Measurements from ENCODE around the gene ARID1B.

The ARID1B gene

DNA sequence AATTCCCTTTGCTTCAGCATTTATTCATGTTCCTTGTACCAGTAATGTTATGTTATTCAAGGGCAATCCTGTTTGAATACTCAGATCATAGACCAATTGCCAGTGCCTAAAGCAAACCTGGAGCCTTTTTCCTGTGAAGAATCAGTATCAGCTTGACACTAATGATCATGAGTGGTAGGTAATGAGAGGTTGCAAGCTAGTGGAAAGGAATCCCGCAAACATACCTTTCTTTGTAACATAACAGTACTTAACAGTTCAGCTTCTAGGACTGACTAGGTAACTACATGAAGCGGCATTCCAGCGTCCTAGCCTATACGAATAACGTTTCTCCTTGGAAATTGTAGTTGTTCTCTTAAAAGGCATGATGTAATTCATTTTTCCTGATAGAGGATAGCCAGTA, 292.4 kb downstream of the ARID1B start:
- TF ChIP-seq TAF1 (IDR thresholded peaks at IDR 0.05; ENCODE audit: borderline replicate concordance, insufficient read depth, low read length) (no peak), FOXP2 (optimal IDR thresholded peaks at IDR 0.05; ENCODE audit: borderline replicate concordance, extremely low read depth, extremely low read length, insufficient read depth) (no peak), SIN3A (IDR thresholded peaks at IDR 0.05; ENCODE audit: borderline replicate concordance, insufficient read depth, low read length) (no peak), POLR2AphosphoS5 (IDR thresholded peaks at IDR 0.05; ENCODE audit: low read depth, low read length) (no peak)
- TF ChIP-seq, protein P1, sequence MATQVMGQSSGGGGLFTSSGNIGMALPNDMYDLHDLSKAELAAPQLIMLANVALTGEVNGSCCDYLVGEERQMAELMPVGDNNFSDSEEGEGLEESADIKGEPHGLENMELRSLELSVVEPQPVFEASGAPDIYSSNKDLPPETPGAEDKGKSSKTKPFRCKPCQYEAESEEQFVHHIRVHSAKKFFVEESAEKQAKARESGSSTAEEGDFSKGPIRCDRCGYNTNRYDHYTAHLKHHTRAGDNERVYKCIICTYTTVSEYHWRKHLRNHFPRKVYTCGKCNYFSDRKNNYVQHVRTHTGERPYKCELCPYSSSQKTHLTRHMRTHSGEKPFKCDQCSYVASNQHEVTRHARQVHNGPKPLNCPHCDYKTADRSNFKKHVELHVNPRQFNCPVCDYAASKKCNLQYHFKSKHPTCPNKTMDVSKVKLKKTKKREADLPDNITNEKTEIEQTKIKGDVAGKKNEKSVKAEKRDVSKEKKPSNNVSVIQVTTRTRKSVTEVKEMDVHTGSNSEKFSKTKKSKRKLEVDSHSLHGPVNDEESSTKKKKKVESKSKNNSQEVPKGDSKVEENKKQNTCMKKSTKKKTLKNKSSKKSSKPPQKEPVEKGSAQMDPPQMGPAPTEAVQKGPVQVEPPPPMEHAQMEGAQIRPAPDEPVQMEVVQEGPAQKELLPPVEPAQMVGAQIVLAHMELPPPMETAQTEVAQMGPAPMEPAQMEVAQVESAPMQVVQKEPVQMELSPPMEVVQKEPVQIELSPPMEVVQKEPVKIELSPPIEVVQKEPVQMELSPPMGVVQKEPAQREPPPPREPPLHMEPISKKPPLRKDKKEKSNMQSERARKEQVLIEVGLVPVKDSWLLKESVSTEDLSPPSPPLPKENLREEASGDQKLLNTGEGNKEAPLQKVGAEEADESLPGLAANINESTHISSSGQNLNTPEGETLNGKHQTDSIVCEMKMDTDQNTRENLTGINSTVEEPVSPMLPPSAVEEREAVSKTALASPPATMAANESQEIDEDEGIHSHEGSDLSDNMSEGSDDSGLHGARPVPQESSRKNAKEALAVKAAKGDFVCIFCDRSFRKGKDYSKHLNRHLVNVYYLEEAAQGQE (IDR thresholded peaks at IDR 0.05; ENCODE audit: insufficient read depth in 1 of 2, low read depth in 2 of 2, low read length in 2 of 2), result no peak

GRCh38 chr6:157070403-157071107, 293.4 kb downstream of the ARID1B start:
- TF ChIP-seq FOXP2 (optimal IDR thresholded peaks at IDR 0.05; ENCODE audit: borderline replicate concordance, extremely low read depth, extremely low read length, insufficient read depth) (no peak), POLR2AphosphoS5 (IDR thresholded peaks at IDR 0.05; ENCODE audit: low read depth, low read length) (no peak), SIN3A (IDR thresholded peaks at IDR 0.05; ENCODE audit: borderline replicate concordance, insufficient read depth, low read length) (no peak), TAF1 (IDR thresholded peaks at IDR 0.05; ENCODE audit: borderline replicate concordance, insufficient read depth, low read length) (no peak)
- TF ChIP-seq, protein P1 (IDR thresholded peaks at IDR 0.05; ENCODE audit: insufficient read depth in 1 of 2, low read depth in 2 of 2, low read length in 2 of 2), result no peak

DNA sequence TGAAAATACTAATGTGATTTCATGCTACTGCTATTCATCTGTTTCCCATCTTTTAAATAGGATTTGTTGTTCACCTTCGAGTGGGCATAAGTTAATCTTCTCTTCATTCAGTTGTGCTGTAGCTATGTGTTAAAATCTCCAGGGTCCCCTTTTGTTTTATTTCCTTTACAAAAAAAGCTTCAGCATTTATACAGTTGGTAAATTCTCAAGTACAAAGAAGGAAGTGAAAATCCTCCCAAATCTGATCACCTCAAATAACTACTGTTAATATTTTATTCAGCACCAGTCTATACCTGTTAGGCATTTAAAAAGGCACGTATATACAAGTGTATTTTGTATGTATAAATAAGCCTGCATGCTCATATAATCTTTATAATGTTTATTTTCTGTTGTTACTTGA, 294.9 kb downstream of the ARID1B start:
- no peak for TF ChIP-seq SIN3A (IDR thresholded peaks at IDR 0.05; ENCODE audit: borderline replicate concordance, insufficient read depth, low read length)
- TF ChIP-seq FOXP2 (optimal IDR thresholded peaks at IDR 0.05; ENCODE audit: borderline replicate concordance, extremely low read depth, extremely low read length, insufficient read depth), result no peak
- TF ChIP-seq, protein P1 (IDR thresholded peaks at IDR 0.05; ENCODE audit: insufficient read depth in 1 of 2, low read depth in 2 of 2, low read length in 2 of 2), result no peak
- no peak for TF ChIP-seq POLR2AphosphoS5 (IDR thresholded peaks at IDR 0.05; ENCODE audit: low read depth, low read length)
- TF ChIP-seq TAF1 (IDR thresholded peaks at IDR 0.05; ENCODE audit: borderline replicate concordance, insufficient read depth, low read length), result no peak

GRCh38 chr6:157073596-157073995, 296.4 kb downstream of the ARID1B start:
- TF ChIP-seq SIN3A (IDR thresholded peaks at IDR 0.05; ENCODE audit: borderline replicate concordance, insufficient read depth, low read length) (no peak), POLR2AphosphoS5 (IDR thresholded peaks at IDR 0.05; ENCODE audit: low read depth, low read length) (no peak), TAF1 (IDR thresholded peaks at IDR 0.05; ENCODE audit: borderline replicate concordance, insufficient read depth, low read length) (no peak), FOXP2 (optimal IDR thresholded peaks at IDR 0.05; ENCODE audit: borderline replicate concordance, extremely low read depth, extremely low read length, insufficient read depth) (no peak)
- TF ChIP-seq, protein P1 (IDR thresholded peaks at IDR 0.05; ENCODE audit: insufficient read depth in 1 of 2, low read depth in 2 of 2, low read length in 2 of 2), result no peak
